ENCODE data around the gene PARD6G. TPM values are rescaled to one million over a fixed set of nuclear protein-coding genes. Genes with fewer than 3 reads are reported as not detected.

The PARD6G gene
- total RNA-seq, 1 experiment from 2014 or later, result 5.4 TPM

DNA sequence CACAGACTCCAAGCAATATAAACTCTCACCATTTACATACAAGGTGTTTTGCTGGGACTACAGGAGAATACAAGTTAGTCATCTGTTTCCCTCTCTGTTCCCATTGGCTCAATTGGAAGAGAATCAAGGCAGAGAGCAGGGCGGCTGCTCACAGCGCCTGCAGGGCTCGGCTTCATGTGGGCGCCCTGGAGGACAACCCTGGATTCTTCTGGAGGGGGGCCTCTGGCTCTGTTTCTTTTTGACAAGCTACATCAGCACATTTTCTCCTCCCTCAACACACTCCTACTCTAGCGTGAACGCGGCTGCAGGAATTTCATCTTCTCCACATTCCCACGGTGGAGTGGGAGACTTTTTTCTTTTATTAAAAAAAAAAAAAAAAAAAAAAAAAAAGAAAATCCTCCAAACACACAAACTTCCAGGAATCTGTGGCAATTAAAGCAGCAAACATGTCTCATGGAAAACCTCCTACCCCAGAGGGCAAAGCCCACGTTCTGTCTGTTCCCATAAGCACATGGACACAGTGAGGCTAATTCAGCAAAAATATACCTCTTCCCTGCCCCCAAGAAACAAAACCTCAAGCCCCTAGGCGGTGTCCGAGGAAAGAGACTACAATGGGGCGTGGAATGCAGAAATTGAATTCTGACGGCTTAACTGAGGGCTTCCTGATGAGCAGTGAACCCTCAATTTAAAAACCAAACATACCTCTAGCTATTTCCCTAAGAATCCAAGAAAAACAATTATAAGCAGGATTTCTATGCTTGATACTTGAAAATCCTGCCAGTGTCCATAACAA, 50.6 kb downstream of the PARD6G start:
- intact Hi-C loops (cut with micrococcal nuclease), result no loop called here
- ATAC-seq, result no peak
- Histone ChIP-seq H3K9ac (ENCODE audit: low read length) (no peak overlapping the region), H3K4me2 (ENCODE audit: low read length) (no peak overlapping the region), H2AFZ (ENCODE audit: low read length) (no peak overlapping the region), H3F3A (ENCODE audit: low read length, unreplicated experiment) (no peaks in the 10 kb centered on the region), H3K4me1 (ENCODE audit: insufficient read depth, low read length) (no peaks in the 10 kb centered on the region), H4K20me1 (ENCODE audit: low read length) (no peaks in the 10 kb centered on the region), H3K9me3 (ENCODE audit: low read length) (no peaks in the 10 kb centered on the region), H3K36me3 (ENCODE audit: low read depth, low read length) (no peaks in the 10 kb centered on the region), H3K27me3 (ENCODE audit: low read length) (no peaks in the 10 kb centered on the region), H3K4me3 (ENCODE audit: low read length) (no peak overlapping the region), H3K27ac (ENCODE audit: low read length) (no peak overlapping the region), H3K79me2 (ENCODE audit: low read length) (no peaks in the 10 kb centered on the region), H3K9me2 (replicated peaks; ENCODE audit: low read length) (no peaks in the 10 kb centered on the region)
- TF ChIP-seq, protein P1, sequence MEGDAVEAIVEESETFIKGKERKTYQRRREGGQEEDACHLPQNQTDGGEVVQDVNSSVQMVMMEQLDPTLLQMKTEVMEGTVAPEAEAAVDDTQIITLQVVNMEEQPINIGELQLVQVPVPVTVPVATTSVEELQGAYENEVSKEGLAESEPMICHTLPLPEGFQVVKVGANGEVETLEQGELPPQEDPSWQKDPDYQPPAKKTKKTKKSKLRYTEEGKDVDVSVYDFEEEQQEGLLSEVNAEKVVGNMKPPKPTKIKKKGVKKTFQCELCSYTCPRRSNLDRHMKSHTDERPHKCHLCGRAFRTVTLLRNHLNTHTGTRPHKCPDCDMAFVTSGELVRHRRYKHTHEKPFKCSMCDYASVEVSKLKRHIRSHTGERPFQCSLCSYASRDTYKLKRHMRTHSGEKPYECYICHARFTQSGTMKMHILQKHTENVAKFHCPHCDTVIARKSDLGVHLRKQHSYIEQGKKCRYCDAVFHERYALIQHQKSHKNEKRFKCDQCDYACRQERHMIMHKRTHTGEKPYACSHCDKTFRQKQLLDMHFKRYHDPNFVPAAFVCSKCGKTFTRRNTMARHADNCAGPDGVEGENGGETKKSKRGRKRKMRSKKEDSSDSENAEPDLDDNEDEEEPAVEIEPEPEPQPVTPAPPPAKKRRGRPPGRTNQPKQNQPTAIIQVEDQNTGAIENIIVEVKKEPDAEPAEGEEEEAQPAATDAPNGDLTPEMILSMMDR (conservative IDR thresholded peaks at IDR 0.05; ENCODE audit: low read depth, low read length), result no peak
- TF ChIP-seq EZH2phosphoT487 (IDR thresholded peaks at IDR 0.05; ENCODE audit: borderline replicate concordance, low read length), result no peak
- TF ChIP-seq EZH2 (IDR thresholded peaks at IDR 0.05; ENCODE audit: low read length, unreplicated experiment), result no peak
- no TSS peak for BruUV-seq (replicated peaks)
- ChIA-PET POLR2A (ENCODE audit: unreplicated experiment) (no interaction called here), CTCF (no interaction called here)
- no peak for DNase-seq

DNA sequence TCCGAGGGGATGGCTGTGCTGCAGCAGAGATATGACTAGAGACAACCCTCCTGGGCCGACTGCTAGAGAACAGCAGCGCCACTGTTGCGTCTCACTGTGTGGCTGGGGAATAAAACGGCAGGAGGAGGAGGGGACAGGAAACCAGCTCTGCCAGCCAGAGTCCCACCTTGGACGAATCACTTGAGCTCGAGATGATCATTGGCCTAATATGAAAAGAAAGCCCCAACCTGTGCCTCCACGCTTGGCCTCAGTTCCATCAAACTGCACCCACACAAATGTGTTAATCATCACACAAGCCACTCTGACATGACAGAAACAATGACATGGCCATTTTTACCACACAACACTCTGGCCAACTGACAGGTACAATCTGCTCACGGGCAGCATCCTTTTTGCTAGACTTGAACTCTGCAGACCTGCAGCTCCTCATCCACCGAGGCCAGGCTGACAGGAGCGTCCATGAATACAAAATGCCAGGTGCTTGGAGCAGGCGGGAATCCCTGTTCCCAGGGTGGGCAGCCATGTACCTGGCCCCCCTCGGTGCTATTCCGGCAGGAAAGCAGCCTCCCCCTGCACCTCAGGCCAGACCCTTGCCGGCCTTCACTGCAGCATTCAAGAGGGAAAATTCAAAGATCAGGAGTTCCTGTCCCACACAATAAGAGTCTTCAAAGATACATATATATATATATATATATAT, 52.3 kb downstream of the PARD6G start:
- Histone ChIP-seq H3F3A (ENCODE audit: low read length, unreplicated experiment) (no peaks in the 10 kb centered on the region), H4K20me1 (ENCODE audit: low read length) (no peaks in the 10 kb centered on the region), H3K79me2 (ENCODE audit: low read length) (no peaks in the 10 kb centered on the region), H3K4me2 (ENCODE audit: low read length) (no peak overlapping the region), H3K9me2 (replicated peaks; ENCODE audit: low read length) (no peaks in the 10 kb centered on the region), H3K27me3 (ENCODE audit: low read length) (no peaks in the 10 kb centered on the region), H3K4me1 (ENCODE audit: insufficient read depth, low read length) (no peaks in the 10 kb centered on the region), H3K4me3 (ENCODE audit: low read length) (no peak overlapping the region), H3K9ac (ENCODE audit: low read length) (no peak overlapping the region), H3K36me3 (ENCODE audit: low read depth, low read length) (no peaks in the 10 kb centered on the region), H2AFZ (ENCODE audit: low read length) (no peak overlapping the region), H3K27ac (ENCODE audit: low read length) (no peak overlapping the region), H3K9me3 (ENCODE audit: low read length) (no peaks in the 10 kb centered on the region)
- no TSS peak for BruUV-seq (replicated peaks)
- DNase-seq, result no peak
- ChIA-PET CTCF (no interaction called here), POLR2A (ENCODE audit: unreplicated experiment) (no interaction called here)
- intact Hi-C loops (cut with micrococcal nuclease), result no loop called here
- no peak for ATAC-seq
- TF ChIP-seq EZH2 (IDR thresholded peaks at IDR 0.05; ENCODE audit: low read length, unreplicated experiment), result no peak
- TF ChIP-seq EZH2phosphoT487 (IDR thresholded peaks at IDR 0.05; ENCODE audit: borderline replicate concordance, low read length), result no peak
- TF ChIP-seq, protein P1 (conservative IDR thresholded peaks at IDR 0.05; ENCODE audit: low read depth, low read length), result no peak

DNA sequence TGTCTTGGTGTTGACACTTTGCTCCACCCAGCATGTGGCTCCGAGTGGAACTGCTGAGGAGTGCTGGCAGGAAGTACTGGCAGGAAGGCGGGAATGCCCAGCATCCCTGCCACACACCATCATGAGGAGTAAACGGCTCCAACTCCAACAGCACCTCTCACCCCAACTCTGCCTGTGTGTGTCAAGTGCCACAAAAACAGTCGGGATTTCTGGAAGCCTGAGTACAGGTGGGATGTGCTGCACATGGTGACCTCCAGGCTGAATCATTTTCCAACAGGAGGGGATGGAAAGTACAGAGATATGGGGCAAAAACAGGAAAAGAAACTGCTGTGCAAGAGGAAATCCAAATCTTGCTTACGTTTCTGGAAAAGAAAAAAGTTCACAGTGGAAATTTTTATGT, 53.6 kb downstream of the PARD6G start:
- Histone ChIP-seq H3K27me3 (ENCODE audit: low read length) (no peaks in the 10 kb centered on the region), H3K4me2 (ENCODE audit: low read length) (no peak overlapping the region), H4K20me1 (ENCODE audit: low read length) (no peaks in the 10 kb centered on the region), H3K79me2 (ENCODE audit: low read length) (no peaks in the 10 kb centered on the region), H3K9me3 (ENCODE audit: low read length) (no peaks in the 10 kb centered on the region), H3K4me3 (ENCODE audit: low read length) (no peak overlapping the region), H3K36me3 (ENCODE audit: low read depth, low read length) (no peaks in the 10 kb centered on the region), H3K27ac (ENCODE audit: low read length) (no peak overlapping the region), H3F3A (ENCODE audit: low read length, unreplicated experiment) (no peaks in the 10 kb centered on the region), H3K9me2 (replicated peaks; ENCODE audit: low read length) (no peaks in the 10 kb centered on the region), H3K9ac (ENCODE audit: low read length) (no peak overlapping the region), H2AFZ (ENCODE audit: low read length) (no peak overlapping the region), H3K4me1 (ENCODE audit: insufficient read depth, low read length) (no peaks in the 10 kb centered on the region)
- ChIA-PET POLR2A (ENCODE audit: unreplicated experiment) (no interaction called here), CTCF (no interaction called here)
- ATAC-seq, result no peak
- no TSS peak for BruUV-seq (replicated peaks)
- intact Hi-C loops (cut with micrococcal nuclease), result no loop called here
- no peak for DNase-seq
- TF ChIP-seq EZH2phosphoT487 (IDR thresholded peaks at IDR 0.05; ENCODE audit: borderline replicate concordance, low read length) (no peak), EZH2 (IDR thresholded peaks at IDR 0.05; ENCODE audit: low read length, unreplicated experiment) (no peak)
- TF ChIP-seq, protein P1 (conservative IDR thresholded peaks at IDR 0.05; ENCODE audit: low read depth, low read length), result no peak

Measured in PC-3 (cell line).